DND-41 (cell line): ENCODE data around the gene MYB.
"Not testable (repeated sequence)": the region's sequence is repeated elsewhere in the genome, so short reads cannot be mapped to it uniquely, and the experiment has no call there.

Source experiments
- EZH2 ChIP-seq: IDR thresholded peaks from 3 replicates; pipeline ENCODE4 v1.6.1; 2012; ENCODE audit warnings: borderline replicate concordance, low read depth, mild to moderate bottlenecking, moderate library complexity, low read length, inconsistent platforms; ENCODE audit not compliant: severe bottlenecking
- TF ChIP-seq, protein P1 (sequence below): IDR thresholded peaks from 2 replicates; pipeline ENCODE4 v1.5.1; 2012; ENCODE audit warnings: borderline replicate concordance, low read length, moderate library complexity, mild to moderate bottlenecking; ENCODE audit not compliant: poor library complexity, severe bottlenecking; ENCODE audit errors: extremely low read depth

DNA sequence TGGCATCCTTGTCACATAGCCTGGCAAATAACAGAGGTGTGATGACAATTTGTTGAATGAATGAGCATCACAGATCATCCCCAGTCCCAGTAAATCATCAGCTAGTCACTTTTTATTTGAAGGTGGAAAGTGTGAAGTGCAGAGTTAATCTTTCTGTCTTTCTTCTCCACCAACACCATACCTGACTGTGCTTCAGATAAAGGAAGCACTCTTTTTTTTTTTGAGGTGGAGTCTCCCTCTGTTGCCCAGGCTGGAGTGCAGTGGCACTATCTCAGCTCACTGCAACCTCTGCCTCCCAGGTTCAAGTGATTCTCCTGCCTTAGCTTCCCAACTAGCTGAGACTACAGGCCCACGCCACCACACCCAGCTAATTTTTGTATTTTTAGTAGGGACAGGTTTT is 38.9 kb upstream of the MYB start:
- TF ChIP-seq, protein P1, sequence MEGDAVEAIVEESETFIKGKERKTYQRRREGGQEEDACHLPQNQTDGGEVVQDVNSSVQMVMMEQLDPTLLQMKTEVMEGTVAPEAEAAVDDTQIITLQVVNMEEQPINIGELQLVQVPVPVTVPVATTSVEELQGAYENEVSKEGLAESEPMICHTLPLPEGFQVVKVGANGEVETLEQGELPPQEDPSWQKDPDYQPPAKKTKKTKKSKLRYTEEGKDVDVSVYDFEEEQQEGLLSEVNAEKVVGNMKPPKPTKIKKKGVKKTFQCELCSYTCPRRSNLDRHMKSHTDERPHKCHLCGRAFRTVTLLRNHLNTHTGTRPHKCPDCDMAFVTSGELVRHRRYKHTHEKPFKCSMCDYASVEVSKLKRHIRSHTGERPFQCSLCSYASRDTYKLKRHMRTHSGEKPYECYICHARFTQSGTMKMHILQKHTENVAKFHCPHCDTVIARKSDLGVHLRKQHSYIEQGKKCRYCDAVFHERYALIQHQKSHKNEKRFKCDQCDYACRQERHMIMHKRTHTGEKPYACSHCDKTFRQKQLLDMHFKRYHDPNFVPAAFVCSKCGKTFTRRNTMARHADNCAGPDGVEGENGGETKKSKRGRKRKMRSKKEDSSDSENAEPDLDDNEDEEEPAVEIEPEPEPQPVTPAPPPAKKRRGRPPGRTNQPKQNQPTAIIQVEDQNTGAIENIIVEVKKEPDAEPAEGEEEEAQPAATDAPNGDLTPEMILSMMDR, result not testable (repeated sequence)
- not testable (repeated sequence) for TF ChIP-seq EZH2
